M059J (cell line): ENCODE measurements around the gene GLOD5. TPM values are rescaled to one million over a fixed set of nuclear protein-coding genes. Genes with fewer than 3 reads are reported as not detected.

Experiments used
- DNase-seq: peaks from one replicate; pipeline ENCODE4 v3.0.0-alpha.2; 2012; ENCODE audit warnings: low read depth
- total RNA-seq: library from RNA; depleted of rRNA; stranded (reverse); fragments of >200 nt; shearing (Covaris generic); gene quantifications from 2 replicates; pipeline ENCODE4 v1.2.3, GENCODE V29; 2014

The GLOD5 gene
- total RNA-seq, 1 experiment from 2014 or later, result not detected

DNA sequence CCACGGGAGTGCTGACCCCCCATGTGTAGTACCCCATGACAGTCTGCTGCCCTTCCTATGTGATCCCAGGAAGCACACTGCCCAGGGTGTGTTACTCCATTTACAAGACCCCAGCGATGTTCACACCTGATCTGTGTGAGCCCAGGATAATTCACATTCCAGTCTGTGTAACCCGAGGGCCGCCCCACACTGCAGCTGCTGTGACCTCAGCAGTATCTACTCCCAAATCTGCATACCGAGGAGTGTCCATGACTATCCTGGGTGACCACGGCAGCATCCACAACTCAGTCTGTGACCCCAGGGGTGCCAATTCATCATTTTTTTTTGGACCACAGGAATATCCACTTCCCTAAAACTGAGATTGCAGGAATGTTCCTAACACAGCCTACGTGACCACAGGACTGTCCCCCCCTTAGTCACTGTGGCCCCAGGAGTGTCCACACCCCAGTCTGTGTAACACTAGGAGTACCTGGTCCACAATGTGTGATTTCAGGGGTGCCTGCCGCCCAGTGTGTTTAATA, 7.8 kb upstream of the GLOD5 start:
- no peak for DNase-seq

DNA sequence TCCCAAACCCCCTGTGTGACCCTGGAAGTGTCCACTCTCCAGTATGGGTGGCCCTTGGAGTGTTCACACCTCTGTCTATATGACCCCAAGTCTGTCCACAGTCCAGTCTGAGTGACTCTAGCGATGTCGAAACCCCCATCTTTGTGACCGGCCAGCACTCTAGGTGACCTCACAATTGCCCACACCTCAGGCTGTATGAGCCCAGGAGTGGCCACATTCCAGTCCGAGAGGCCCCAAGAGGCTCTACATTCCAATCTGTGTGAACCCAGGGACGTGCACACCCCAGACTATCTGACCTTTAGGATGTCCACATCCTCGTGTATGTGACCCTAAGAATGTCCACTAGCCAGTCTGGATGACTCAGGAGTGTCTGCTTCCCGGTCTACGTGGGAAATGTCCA, 7.3 kb upstream of the GLOD5 start:
- DNase-seq, result no peak

DNA sequence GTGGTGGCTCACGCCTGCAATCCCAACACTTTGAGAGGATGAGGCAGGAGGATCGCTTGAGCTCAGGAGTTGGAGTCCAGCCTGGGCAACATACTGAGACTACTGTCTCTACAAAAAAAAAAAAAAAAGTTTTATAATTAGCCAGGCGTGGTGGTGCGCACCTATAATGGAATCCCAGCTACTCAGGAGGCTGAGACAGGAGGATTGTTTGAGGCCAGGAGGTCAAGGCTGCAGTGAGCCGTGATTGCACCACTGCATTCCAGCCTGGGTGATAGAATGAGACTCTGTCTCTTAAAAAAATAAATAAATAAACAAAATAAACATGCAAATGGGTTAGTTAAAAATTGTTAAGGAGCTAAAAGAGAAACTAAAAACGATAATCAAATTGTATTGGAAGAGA, 7.7 kb downstream of the GLOD5 start:
- DNase-seq, result no peak

DNA sequence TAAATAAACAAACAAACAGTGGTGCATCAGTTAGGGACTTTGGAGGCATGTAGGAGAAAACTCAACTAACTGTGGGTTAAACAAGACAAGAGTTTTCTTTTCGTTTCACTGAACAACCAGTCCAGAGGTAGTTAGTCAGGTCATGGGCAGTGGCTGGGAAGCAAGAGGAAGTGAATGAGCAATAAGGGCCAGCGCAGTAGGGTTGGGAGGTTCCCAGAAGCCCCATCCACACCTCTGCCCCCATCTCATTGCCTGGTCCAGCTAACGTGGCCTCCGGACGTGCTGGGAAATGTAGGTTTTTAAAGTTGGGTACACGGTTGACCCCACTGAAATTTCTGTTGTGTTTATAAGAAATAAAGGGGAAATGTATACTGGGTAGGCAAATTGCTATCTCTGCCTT, 8.7 kb downstream of the GLOD5 start:
- DNase-seq, result no peak

DNA sequence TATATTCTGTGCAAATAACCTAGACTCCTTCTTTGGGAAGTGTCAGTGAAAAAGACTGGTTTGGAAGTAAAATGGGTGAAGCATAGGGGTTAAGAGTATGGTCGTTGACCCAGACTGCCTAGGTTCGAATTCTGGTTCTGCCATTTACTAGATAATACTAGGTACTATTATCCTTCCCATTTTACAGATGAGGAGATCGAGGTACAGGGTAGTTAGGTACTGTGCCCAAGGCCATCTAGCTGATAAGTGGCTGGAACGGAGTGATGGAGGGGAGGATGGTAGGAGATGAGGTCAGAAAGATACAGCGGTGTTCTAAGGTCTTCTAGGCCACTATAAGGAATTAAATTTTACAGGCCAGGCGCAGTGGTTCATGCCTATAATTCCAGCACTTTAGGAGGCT, 11.1 kb downstream of the GLOD5 start:
- DNase-seq, result no peak

DNA sequence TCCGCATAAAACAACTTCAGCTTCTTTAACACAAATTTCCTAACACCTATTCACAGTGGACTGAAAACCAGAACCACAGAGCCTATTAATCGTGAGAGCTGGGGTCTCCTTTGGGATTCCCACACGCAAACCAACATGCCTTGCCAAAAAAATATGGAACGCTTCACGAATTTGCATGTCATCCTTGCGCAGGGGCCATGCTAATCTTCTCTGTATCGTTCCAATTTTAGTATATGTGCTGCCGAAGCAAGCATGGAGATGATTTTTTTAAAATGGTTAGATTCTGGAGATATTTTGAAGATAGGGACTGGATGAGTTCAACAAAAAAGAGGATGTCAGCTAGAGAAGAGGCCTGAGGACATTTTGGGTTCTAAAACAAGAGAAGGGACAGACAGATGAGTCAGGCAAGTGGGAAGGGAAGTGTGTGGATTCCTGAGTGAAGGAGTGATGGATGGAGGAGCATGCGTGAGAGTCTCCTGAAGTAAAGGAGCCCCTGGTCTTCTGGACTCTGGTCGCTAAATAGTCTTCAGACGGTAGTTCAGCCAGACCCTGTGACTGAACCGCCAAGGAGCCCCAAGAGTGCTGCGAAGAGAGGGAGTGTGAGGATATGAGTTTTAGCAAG, 15.4 kb downstream of the GLOD5 start:
- no peak for DNase-seq

DNA sequence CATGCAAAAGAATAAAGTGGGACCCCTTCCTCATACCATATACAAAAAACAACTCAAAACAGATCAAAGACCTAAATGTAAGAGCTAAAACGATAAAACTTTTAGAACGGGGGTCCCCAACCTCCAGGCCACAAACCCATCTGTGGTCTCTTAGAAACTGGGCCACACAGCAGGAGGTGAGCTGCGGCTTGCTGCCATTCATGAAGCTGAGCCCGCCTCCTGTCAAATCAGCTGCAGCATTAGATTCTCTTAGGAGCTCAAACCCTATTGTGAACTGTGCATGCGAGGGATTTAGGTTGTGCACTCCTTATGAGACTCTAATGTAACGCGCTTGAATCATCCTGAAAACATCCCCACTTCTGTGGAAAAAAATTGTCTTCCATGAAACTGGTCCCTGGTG, 17.9 kb downstream of the GLOD5 start:
- DNase-seq, result no peak

DNA sequence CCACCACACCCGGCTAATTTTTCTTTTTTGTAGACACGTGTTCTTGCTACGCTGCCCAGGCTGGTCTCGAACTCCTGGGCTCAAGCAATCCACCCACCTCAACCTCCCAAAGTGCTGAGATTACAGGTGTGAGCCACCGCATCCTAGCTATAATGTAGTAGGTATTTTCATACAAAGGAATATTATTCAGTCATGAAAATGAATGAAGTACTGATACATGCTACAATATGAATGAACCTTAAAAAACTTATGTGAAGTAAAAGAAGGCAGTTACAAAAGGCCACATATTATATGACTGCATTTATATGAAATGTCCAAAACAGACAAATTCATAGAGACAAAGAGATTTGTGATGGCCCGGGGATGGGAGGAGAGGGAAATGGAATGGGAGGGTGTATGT, 20.2 kb downstream of the GLOD5 start:
- DNase-seq, result no peak

DNA sequence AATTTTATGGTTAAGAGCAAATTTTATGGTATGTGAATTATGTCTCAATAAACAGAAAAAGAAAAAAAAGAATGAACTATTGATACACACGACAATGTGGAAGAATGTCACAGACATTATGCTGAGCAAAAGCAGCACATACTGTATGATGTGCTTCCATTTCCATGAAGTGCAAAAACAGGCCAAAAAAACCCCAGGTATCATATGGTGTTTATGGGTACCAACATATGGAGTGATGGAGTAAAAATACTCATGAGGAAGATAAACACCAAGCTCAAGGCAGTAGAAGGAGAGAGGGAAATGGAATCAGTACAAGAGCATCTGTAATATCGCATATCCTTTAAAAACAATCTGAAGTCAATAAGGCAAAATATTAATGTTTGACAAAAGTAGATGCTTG, 20.7 kb downstream of the GLOD5 start:
- DNase-seq, result no peak

DNA sequence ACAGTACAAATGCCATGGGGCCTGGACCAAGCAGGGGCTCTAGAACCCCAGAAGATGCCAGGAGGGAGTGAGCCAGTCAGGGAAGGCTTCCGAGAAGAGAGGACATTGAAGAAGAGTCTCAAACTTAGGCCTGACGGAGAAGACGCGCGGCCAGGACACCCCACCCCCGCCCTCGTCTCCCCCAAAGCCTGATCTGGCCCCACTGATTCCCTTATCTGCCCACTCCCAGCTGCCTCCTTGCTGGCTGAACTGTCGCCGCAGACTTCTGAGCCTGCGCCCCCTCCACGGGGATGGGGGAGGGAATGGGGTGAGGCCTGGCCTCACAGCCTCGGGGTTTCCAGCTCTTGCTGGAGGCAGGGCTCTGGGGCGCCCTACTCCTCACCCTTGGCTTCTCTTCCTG, 21.2 kb downstream of the GLOD5 start:
- no peak for DNase-seq

DNA sequence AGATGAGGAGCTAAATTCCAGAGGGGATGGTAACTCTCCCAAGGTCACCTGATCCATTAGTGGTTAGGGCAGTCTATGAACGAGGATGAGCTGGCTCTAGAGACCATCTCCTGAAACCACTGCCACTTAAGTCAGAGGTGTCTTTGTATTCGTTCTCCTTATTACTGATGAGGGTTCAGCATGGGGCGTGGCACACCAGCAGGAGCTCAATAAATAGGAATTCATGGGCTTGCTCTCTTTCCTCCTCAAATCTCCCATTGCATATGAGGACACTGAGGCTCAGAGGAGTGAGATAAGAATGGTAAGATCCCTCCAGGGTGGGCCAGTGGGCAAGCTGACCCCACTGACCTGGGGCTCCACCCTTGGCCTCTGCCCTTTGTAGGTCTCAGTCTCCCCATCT, 23.2 kb downstream of the GLOD5 start:
- no peak for DNase-seq

DNA sequence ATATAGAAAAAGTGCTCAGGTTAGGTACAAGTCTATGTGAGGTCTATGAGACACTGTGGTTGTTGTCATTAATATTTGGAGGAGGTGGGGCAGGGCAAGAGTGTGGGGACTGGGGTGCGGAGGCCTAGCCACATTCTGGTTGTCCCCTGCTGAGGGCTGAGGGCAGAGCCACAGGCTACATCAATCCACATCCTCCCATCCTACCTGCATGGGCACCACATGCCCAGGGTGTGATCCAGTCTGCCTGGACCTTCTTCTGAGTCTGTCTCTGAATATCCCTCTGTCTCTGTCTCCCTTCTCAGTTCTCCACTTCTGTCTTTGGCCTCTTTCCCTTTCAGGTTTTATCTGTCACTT, 23.6 kb downstream of the GLOD5 start:
- no peak for DNase-seq

DNA sequence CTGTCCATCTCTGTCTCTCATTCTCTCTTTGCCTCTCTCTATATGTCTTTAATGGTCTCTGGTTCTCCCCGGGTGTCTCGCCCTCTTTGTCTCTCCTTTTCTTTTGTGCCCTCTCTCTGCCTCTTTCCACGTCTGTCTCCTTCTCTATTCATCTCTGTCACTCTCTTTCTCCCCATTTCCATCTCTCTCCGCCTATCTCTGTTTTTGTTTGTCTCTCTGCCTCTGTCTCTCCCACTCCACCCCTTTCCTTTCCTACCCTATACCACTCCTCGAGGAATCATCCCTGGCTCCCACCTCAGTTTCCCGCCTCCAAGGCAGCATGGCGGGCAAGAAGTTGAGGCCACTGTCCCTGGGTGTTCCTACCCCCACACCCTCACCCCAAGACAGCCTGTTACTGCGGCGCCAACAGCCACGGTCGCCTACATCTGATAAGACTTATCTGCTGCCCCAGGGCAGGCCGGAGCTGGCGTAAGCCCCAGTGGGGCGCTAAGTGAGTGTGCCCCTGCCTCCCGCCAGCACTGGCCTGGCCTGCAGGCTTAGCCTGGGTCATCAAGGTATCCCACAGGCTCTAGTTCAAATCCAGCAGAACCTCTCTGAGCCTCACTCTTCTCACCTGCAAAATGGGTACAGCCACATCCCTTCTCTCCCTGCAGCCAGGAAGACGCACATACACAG, 24.1 kb downstream of the GLOD5 start:
- no peak for DNase-seq

DNA sequence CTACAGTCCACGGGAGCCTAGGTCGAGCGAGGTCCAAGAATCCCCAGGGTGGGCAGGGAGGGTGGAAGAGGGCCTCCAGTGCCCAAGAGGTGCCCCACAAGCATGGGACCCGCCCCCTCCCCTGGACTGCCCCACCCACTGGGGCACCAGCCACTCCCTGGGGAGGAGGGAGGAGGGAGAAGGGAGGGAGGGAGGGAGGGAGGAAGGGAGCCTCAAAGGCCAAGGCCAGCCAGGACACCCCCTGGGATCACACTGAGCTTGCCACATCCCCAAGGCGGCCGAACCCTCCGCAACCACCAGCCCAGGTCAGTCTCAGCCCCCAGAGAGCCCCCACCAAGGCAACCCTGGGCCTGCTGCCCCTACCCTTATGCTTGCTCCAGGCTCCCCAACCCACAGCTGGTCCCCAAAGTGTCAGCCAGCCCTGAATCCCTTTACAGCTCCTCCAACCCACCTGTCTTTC, 24.8 kb downstream of the GLOD5 start, which contains the start of gene GATA1:
TSS of gene GATA1 (plus strand) at position 250 of the 460 bp plus-strand sequence. CDS start 4,520 bp downstream, outside the sequence.
- DNase-seq, result no peak

DNA sequence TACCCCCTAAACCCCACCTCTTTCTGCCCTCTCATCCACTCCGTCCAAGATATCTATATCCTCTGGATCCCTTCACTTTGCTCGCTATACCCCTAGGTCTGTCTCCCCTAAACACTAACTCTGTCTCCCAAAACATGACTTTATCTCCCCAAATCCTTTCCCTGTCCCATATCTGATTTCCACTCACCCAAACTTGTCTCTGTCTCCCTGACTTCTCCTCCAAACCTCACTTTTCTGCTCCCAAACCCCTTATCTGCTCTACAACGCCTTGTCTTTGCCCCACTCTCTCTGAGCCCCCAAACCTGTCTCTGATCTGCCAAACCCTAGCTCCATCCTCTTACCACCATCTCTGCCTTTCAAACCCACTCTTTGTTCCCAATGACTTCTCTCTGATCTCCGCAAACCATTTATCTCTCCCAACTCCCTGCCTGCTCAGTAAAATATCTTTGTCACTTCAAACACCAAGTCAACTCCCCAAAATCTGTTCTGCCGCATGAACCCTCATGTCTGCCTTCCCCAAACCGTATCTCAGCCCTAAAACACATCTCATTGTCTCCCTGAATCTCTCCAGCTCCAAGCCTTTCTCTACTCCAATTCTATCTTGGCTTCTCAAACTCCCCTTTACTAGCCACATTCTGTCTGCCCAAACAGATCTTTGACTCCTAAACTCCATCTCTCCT, 25.4 kb downstream of the GLOD5 start:
- no peak for DNase-seq

DNA sequence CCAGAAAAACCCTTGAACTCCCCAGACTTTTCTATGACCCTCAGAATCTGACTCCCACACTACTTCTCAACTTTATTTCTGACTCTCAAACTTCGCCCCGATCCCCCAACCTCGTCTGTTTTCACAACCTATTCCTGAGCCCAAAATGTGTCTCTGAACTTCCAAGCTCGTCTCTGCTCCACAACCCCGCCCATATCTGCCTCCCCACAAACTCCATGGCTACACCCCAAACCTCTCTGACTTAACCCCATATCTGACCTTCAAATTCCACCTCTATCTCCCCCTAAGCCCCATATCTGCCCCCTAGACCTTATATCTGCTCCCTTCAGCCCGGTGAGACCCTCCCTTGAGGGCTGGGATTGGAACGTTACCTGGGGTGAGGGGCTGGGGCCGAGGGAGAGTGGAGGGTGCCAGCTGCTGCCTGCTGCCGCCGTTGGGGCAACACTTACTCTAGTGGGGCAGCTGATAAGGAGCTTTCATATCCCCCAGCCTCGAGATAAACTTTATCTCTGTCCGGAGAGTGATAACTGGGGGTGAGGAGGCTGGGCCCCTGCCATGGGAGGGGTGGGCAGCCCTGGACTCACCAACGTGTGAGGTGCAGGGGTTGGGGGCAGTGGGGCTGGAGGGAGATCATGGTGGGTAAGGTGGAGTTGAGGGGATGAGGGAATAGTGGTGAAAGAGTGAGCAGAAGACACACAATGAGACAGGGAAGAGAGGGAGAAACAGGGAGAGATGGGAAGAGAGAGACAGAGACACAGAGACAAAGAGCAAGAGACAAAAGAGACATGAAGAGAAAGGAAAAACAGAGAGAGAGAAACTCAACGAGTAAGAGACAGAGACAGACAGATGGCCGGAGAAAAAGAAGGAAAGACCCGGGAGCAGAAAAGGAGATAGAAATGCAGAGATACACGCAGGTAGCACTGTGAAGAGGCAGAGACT, 26.2 kb downstream of the GLOD5 start:
- no peak for DNase-seq

DNA sequence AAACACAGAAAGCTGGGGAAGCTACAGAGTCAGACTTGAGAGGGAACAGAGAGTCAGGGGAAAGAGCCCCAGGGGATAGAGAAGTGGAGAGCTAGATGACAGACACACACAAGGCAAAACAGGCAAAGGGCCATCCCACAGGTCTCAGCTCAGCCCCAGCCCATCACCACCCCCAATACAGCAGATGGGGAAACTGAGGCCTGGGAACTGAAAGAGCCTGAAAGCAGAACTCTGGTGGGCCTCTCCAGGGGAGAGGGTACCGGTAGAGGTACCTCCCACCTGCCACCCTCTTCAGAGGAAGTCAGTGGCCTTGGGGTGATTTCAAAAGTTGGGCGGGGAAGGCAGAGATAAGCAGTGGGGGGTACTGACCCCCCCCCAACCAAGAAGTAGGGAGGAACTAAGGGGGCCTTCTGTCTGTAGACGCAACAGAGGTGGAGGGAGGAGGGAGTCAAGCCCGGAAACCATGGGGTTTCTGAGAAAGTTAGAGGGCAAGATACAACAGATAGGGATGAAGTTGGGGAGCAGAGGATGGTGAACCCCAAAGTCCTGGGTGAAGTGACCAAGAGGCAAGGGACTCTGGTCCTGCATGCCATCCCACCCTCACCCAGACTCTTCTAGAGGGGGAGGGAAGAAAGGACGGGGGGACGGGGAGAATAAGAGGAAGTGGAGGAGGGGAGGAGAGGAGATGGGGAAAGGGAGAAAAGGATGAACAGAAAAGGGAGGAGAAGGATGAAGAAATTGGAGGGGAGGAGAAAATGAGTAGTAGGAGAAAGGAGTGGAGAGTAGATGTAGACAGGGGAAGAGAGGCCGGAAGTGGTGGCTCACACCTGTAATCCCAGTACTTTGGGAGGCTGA, 28.0 kb downstream of the GLOD5 start:
- DNase-seq, result no peak

DNA sequence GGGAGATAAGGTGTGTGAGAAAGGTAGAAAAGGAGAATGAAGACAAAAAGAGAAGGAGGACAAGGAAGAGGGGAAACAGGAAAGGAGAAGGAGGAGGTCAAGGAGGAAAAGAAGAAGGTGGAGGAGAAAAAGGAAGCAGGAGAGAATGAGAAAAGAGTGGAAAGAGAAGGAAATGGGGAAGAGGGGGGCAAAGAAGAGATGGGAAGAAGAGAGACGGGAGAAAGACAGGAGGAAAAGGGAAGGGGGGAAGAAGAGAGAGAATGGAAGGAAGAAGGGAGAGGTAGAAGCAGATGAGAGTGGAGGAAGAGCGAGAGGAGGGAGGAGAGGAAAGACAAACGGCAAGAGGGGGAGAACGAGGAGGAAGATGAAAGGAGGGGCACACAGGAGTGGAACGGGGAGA, 28.9 kb downstream of the GLOD5 start:
- no peak for DNase-seq

DNA sequence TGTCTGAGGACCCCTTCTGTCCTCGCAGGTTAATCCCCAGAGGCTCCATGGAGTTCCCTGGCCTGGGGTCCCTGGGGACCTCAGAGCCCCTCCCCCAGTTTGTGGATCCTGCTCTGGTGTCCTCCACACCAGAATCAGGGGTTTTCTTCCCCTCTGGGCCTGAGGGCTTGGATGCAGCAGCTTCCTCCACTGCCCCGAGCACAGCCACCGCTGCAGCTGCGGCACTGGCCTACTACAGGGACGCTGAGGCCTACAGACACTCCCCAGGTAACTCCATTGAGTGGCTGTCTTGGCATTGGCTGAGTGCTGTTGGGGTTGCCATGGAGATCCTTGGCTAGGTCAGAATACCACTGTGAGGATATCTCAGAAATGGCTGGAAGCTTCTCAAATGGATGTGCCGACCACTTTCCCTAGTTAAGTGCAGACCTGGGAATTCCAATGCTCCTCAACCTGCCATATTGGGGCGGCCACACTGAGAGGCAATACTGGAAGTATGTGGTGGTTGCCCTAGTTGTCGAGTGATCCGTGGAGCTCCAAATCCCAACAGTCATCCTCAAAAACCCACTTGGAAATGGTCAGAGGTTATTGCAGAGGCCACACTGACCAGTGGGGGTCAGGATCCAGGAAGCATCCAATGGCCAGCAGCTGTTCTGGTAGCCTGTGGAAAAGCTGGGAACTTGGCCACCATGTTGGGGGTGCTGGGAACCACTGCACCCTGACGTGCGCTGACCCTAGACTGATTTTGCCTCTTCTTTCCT, 29.7 kb downstream of the GLOD5 start:
- DNase-seq, result no peak

DNA sequence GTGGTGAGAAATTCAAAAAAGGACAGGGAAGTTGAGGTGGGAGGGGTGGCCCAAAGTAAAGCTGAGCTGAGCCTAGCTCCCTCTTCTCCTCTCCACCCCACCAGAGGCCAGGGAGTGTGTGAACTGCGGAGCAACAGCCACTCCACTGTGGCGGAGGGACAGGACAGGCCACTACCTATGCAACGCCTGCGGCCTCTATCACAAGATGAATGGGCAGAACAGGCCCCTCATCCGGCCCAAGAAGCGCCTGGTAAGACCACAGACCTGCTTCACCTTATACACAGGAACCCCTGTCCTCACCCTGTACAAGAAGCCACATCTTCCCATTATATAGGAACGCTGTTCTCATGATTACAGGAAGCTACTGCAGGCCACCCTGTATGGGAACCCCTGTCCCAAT, 30.7 kb downstream of the GLOD5 start:
- DNase-seq, result no peak
